GM12801 (cell line): ENCODE measurements around the gene NETO2.

ENCODE experiments used
- TF ChIP-seq, protein P1 (sequence below): IDR thresholded peaks from one replicate; pipeline ENCODE4 v1.5.1; 2011; ENCODE audit warnings: control low read depth; ENCODE audit not compliant: insufficient read length; ENCODE audit errors: extremely low read depth

The NETO2 gene

DNA sequence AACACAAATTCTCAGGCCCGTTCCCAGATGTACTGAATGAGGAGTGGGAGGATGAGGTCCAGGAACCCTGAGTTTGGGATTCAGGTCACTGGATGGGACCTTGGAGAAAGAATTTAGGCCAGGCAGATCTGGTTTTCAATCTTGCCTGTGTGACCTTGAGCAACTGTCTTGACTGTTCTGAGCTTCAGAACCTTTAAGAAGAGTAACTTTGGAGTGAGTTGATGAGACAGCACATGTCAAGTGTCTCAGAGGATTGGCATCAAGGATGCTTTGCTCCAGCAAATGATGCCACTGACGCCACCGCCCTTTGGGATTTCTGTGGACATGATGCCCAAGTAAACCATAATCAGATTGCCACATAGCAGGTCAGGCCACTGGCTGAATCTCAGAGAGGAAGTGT lies 114.0 kb downstream of the NETO2 start:
- TF ChIP-seq, protein P1, sequence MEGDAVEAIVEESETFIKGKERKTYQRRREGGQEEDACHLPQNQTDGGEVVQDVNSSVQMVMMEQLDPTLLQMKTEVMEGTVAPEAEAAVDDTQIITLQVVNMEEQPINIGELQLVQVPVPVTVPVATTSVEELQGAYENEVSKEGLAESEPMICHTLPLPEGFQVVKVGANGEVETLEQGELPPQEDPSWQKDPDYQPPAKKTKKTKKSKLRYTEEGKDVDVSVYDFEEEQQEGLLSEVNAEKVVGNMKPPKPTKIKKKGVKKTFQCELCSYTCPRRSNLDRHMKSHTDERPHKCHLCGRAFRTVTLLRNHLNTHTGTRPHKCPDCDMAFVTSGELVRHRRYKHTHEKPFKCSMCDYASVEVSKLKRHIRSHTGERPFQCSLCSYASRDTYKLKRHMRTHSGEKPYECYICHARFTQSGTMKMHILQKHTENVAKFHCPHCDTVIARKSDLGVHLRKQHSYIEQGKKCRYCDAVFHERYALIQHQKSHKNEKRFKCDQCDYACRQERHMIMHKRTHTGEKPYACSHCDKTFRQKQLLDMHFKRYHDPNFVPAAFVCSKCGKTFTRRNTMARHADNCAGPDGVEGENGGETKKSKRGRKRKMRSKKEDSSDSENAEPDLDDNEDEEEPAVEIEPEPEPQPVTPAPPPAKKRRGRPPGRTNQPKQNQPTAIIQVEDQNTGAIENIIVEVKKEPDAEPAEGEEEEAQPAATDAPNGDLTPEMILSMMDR: no peak

DNA sequence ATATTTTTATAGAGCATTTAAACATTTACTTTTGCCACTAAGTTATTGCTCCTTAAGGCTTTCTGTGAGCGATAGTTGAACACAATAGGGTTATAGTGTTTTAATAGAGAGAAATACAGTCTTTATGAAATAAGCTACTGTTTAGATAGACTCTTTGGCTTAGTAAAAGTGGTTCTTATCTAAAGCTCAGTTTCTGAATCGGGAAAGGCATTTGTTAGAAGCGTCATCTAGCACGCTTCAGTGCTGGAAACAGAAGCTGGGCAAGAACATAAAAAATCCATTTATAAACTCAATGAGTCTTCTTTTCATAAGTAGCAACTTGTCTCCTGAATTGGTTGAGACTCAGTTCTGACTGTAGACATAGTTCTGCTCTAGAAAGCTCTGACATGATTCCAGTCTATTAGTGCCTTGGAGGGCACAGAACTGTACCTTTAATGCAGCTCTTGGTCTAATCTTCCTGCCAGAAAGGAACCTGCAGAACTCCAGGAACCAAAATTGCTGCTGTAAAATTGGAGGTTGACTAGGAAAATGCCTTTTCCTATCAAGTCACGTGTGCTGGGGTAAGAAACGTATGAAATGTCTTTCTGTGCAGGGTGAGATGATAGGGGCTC lies 114.9 kb downstream of the NETO2 start:
- TF ChIP-seq, protein P1: no peak
